ENCODE measurements around the gene CRCP. TPM values are rescaled to one million over a fixed set of nuclear protein-coding genes. Genes with fewer than 3 reads are reported as not detected.

The CRCP gene
- total and polyA plus RNA-seq, 2 of the 13 experiments (the other 11 are each of a cell fraction or from before 2014, with no cell fraction given), result 22.7 to 31.0 TPM

- TF ChIP-seq ZBTB7A (CRISPR knock-in tag; IDR thresholded peaks at IDR 0.05) (peak; percentile 48; the same call in 1 of the 2 replicates), HHEX (CRISPR knock-in tag; IDR thresholded peaks at IDR 0.05) (0 out of 2 replicates have a peak, but pooled peaks have one; percentile 19), EHMT2 (IDR thresholded peaks at IDR 0.05; ENCODE audit: borderline replicate concordance, low read depth, low read length) (no peak), LRRFIP1 (CRISPR knock-in tag; conservative IDR thresholded peaks at IDR 0.05) (no peak), HDAC1 (CRISPR knock-in tag; IDR thresholded peaks at IDR 0.05) (no peak; the same call in 1 of the 2 replicates), SKI (IDR thresholded peaks at IDR 0.05; ENCODE audit: partially characterized antibody) (no peak), ZNF878 (CRISPR knock-in tag; IDR thresholded peaks at IDR 0.05) (peak; percentile 94), ZNF891 (CRISPR knock-in tag; IDR thresholded peaks at IDR 0.05) (no peak), PATZ1 (CRISPR knock-in tag; IDR thresholded peaks at IDR 0.05) (peak; percentile 45; the same call in 1 of the 2 replicates), ZNF335 (CRISPR knock-in tag; IDR thresholded peaks at IDR 0.05) (0 out of 2 replicates have a peak, but pooled peaks have one; percentile 60), ZNF446 (CRISPR knock-in tag; IDR thresholded peaks at IDR 0.05) (no peak), ZNF7 (CRISPR knock-in tag; IDR thresholded peaks at IDR 0.05) (no peak), PCBP2 (optimal IDR thresholded peaks at IDR 0.05; ENCODE audit: low read depth, low read length, poor library complexity, severe bottlenecking) (no peak), ZNF282 (IDR thresholded peaks at IDR 0.05; ENCODE audit: partially characterized antibody) (no peak), ZNF3 (CRISPR knock-in tag; IDR thresholded peaks at IDR 0.05) (no peak)
Observed at GRCh38 chr7:66142996-66143395, 28.3 kb downstream of the CRCP start (continued).

Data from HepG2 (cell line).